Measurements from ENCODE around the gene LCLAT1. TPM values are rescaled to one million over a fixed set of nuclear protein-coding genes. Genes with fewer than 3 reads are reported as not detected.

Gene LCLAT1
- polyA plus RNA-seq, 1 donor (not counting 4 experiments of a cell fraction or from before 2014, with no cell fraction given): 17.1 TPM

DNA sequence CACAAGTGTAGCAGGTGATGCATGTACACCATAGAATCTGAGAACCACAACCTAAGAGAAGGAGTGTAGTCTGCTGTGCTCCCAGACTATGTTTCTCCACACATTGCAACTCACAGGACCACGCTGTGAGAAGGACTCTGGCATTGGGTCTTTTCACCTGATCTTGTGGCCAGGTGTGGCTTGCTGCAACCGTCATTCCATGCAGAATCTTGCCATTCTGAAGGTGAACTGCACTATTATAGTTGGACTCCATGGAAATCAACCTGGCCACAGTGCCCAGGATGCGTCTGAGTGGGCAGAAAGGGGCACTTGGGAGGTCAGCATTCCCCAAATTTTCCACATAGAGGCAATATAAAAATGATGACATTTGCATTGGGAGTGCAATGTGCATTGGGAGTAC lies 237.9 kb downstream of the LCLAT1 start:
- no peak overlapping the region for H3K4me2 ChIP-seq (ENCODE audit: control insufficient read depth, extremely low read depth, insufficient read depth, low read depth, low read length)
- H3K4me1 ChIP-seq (ENCODE audit: control insufficient read depth, extremely low read depth, insufficient read depth, low read length): no peaks in the 10 kb centered on the region
- no peaks in the 10 kb centered on the region for H3K27me3 ChIP-seq (ENCODE audit: control insufficient read depth, extremely low read depth, insufficient read depth, low read length)
- no peak overlapping the region for H2AFZ ChIP-seq (ENCODE audit: control insufficient read depth, low read length)
- H3K79me2 ChIP-seq (ENCODE audit: control insufficient read depth, insufficient read depth, low read length): no peaks in the 10 kb centered on the region
- TF ChIP-seq CTCF (optimal IDR thresholded peaks at IDR 0.05 in 1 of 3, IDR thresholded peaks at IDR 0.05 in 1 of 3, conservative IDR thresholded peaks at IDR 0.05 in 1 of 3; ENCODE audit: extremely low read depth in 1 of 3, insufficient read depth in 2 of 3, low read length in 3 of 3): no peak
- no peak for TF ChIP-seq EZH2 (IDR thresholded peaks at IDR 0.05; ENCODE audit: low read length)
- no peaks in the 10 kb centered on the region for H3K9me3 ChIP-seq (ENCODE audit: control insufficient read depth, low read depth, low read length)
- no peak overlapping the region for H3K27ac ChIP-seq (ENCODE audit: control insufficient read depth, insufficient read depth, low read length)
- H3K4me3 ChIP-seq (ENCODE audit: control insufficient read depth in 2 of 3, extremely low read depth in 1 of 3, insufficient read depth in 2 of 3, low read depth in 1 of 3, low read length in 3 of 3): no peak overlapping the region
- H3K9ac ChIP-seq (ENCODE audit: control insufficient read depth, extremely low read depth, insufficient read depth, low read length): no peak overlapping the region
- H3K9me1 ChIP-seq (ENCODE audit: control insufficient read depth, extremely low read depth, insufficient read depth, low read length): no peaks in the 10 kb centered on the region
- H3K36me3 ChIP-seq (ENCODE audit: control insufficient read depth in 2 of 2, extremely low read depth in 1 of 2, insufficient read depth in 2 of 2, low read length in 2 of 2): no peaks in the 10 kb centered on the region
- dilution Hi-C loops (cut with MboI; ENCODE audit: extremely low pct_ligation_motif_present, low sequenced_read_pairs): no loop called here
- no peaks in the 10 kb centered on the region for H4K20me1 ChIP-seq (ENCODE audit: control insufficient read depth, extremely low read depth, insufficient read depth, low read length)
- FAIRE-seq: no peak
- DNase-seq (ENCODE audit: low read depth, low spot score): no peak

DNA sequence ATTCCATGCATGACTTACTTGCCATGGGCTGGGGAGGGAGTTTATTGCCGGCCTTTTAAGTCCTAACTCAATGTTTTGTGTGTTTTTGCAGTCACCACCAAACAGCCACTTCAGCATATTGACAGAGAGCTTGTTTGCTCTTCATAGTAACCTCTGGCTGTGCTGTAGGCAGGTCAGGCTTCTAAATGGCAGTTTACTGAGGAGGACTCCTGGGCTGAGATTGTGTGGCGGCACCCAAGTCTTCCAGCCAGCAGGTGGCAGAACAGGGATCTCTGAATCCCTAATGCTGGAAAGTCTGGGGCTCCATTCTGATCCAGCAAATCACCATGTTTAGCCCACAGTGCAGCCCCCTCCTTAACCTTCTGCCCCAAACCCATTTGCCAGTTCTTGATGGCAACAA lies 239.0 kb downstream of the LCLAT1 start:
- FAIRE-seq (no peak), DNase-seq (ENCODE audit: low read depth, low spot score) (no peak)
- Histone ChIP-seq H3K9me1 (ENCODE audit: control insufficient read depth, extremely low read depth, insufficient read depth, low read length) (no peaks in the 10 kb centered on the region), H3K9ac (ENCODE audit: control insufficient read depth, extremely low read depth, insufficient read depth, low read length) (no peak overlapping the region), H3K27me3 (ENCODE audit: control insufficient read depth, extremely low read depth, insufficient read depth, low read length) (no peaks in the 10 kb centered on the region), H2AFZ (ENCODE audit: control insufficient read depth, low read length) (no peak overlapping the region), H3K36me3 (ENCODE audit: control insufficient read depth in 2 of 2, extremely low read depth in 1 of 2, insufficient read depth in 2 of 2, low read length in 2 of 2) (no peaks in the 10 kb centered on the region), H4K20me1 (ENCODE audit: control insufficient read depth, extremely low read depth, insufficient read depth, low read length) (no peaks in the 10 kb centered on the region), H3K79me2 (ENCODE audit: control insufficient read depth, insufficient read depth, low read length) (no peaks in the 10 kb centered on the region), H3K4me2 (ENCODE audit: control insufficient read depth, extremely low read depth, insufficient read depth, low read depth, low read length) (no peak overlapping the region), H3K27ac (ENCODE audit: control insufficient read depth, insufficient read depth, low read length) (no peak overlapping the region), H3K4me1 (ENCODE audit: control insufficient read depth, extremely low read depth, insufficient read depth, low read length) (no peaks in the 10 kb centered on the region), H3K9me3 (ENCODE audit: control insufficient read depth, low read depth, low read length) (no peaks in the 10 kb centered on the region), H3K4me3 (ENCODE audit: control insufficient read depth in 2 of 3, extremely low read depth in 1 of 3, insufficient read depth in 2 of 3, low read depth in 1 of 3, low read length in 3 of 3) (no peak overlapping the region)
- no peak for TF ChIP-seq EZH2 (IDR thresholded peaks at IDR 0.05; ENCODE audit: low read length)
- TF ChIP-seq CTCF (optimal IDR thresholded peaks at IDR 0.05 in 1 of 3, IDR thresholded peaks at IDR 0.05 in 1 of 3, conservative IDR thresholded peaks at IDR 0.05 in 1 of 3; ENCODE audit: extremely low read depth in 1 of 3, insufficient read depth in 2 of 3, low read length in 3 of 3): peak; percentile 28 to 46 (median 31)
- dilution Hi-C loops (cut with MboI; ENCODE audit: extremely low pct_ligation_motif_present, low sequenced_read_pairs): no loop called here
